Measurements from ENCODE around the gene PLXNB2. TPM values are rescaled to one million over a fixed set of nuclear protein-coding genes. Genes with fewer than 3 reads are reported as not detected.
A peak's percentile ranks its signal among the peaks of the same experiment; 100 is the strongest.

Gene PLXNB2
- total RNA-seq, 4 donors from 2014 or later = 105 to 199 (median 155) TPM

DNA sequence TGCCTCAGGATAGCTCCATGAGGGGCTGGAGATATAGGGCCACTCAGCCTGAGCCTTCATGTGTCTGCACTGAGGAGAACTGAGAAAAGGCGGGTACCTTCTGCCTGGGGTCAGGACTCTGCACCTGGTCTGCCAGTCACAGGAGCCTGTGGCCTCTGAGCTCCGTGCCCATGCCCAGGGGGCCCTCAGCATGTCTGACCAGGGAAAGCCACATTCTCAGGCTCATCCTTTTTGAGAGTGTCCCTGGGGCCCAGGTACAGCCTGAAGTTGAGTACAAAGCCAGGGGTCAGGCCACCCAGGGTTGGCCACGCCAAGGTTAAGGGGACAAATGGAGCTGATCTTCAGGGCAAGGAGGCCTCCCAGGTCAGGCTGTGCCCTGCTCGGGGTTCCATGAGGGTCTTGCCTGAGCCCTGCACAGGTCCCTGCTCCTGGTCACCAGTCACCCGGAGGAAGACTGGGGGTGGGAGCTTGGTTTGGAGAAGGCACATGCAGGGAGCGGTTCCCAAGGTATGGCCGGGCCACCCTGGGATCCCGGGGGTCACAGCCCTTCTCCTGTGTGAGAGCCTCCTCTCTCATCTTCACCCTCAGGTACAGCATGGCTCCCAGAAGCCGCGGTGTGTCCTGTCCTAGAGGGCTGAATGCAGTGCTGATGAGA lies 13.4 kb upstream of the PLXNB2 start:
- no peak overlapping the region for H3K4me3 ChIP-seq (ENCODE audit: low read depth, poor library complexity, severe bottlenecking)
- intact Hi-C loops (cut with DNase I; ENCODE audit: low total_unique reads) = loop anchor here (10.0 kb wide), 1 partner anchor 46 kb away; the partner anchor contains the start of gene MAPK11
- WGBS, 2 donors = 81% methylated on average over 10 of the region's 10 CpGs
- no peak for DNase-seq (ENCODE audit: low spot score in 2 of 2)
- no peak for TF ChIP-seq POLR2A (IDR thresholded peaks at IDR 0.05)
- TF ChIP-seq, protein P1, sequence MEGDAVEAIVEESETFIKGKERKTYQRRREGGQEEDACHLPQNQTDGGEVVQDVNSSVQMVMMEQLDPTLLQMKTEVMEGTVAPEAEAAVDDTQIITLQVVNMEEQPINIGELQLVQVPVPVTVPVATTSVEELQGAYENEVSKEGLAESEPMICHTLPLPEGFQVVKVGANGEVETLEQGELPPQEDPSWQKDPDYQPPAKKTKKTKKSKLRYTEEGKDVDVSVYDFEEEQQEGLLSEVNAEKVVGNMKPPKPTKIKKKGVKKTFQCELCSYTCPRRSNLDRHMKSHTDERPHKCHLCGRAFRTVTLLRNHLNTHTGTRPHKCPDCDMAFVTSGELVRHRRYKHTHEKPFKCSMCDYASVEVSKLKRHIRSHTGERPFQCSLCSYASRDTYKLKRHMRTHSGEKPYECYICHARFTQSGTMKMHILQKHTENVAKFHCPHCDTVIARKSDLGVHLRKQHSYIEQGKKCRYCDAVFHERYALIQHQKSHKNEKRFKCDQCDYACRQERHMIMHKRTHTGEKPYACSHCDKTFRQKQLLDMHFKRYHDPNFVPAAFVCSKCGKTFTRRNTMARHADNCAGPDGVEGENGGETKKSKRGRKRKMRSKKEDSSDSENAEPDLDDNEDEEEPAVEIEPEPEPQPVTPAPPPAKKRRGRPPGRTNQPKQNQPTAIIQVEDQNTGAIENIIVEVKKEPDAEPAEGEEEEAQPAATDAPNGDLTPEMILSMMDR (IDR thresholded peaks at IDR 0.05) = no peak

DNA sequence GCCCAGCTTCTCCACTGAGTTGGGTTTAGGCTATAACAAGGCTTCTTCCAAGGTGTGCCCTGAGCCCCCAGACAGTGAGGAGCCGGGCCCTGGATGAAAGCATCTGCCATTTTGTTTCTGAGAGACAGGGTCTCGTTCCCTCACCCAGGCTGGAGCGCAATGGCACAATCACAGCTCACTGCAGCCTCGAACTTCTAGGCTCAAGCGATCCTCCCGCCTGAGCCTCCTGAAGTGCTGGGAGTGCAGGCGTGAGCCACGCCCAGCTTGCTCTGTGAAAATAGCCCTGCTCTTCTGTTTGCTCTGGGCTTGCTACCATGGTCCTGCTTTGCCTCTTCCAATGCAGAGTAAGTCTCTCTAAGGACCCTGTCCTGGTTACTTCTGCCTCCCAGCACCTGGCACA lies 12.7 kb upstream of the PLXNB2 start:
- no peak for DNase-seq (ENCODE audit: low spot score in 2 of 2)
- 90 to 94% methylated on average over 7 of the region's 8 CpGs for WGBS, 2 donors
- intact Hi-C loops (cut with DNase I; ENCODE audit: low total_unique reads) = loop anchor here (10.0 kb wide), 1 partner anchor 45 kb away; the partner anchor contains the start of gene MAPK11
- no peak overlapping the region for H3K4me3 ChIP-seq (ENCODE audit: low read depth, poor library complexity, severe bottlenecking)
- no peak for TF ChIP-seq POLR2A (IDR thresholded peaks at IDR 0.05)
- TF ChIP-seq, protein P1 (IDR thresholded peaks at IDR 0.05) = no peak

DNA sequence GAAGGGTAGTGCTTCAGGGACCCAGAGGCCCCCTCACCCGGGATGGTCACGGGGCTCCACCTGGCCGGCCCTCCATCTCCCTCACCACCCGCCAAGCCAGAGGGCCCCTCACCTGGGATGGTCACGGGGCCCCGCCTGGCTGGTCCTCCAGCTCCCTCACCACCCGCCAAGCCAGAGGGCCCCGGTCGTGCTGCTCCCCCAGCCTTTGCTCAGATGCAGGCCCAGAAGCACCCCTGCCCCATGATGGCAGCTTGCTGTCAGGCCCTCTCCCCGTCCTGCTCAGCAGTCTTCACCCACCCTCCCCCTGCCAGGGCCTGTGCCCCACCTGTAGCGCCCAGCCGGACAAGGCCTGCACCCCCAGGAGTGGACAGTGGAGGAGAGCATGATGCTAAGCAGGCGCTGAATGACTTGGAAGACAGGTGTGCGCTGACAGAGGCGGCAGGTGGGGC lies 12.1 kb upstream of the PLXNB2 start:
- no peak overlapping the region for H3K4me3 ChIP-seq (ENCODE audit: low read depth, poor library complexity, severe bottlenecking)
- TF ChIP-seq, protein P1 (IDR thresholded peaks at IDR 0.05) = no peak
- TF ChIP-seq POLR2A (IDR thresholded peaks at IDR 0.05) = no peak
- intact Hi-C loops (cut with DNase I; ENCODE audit: low total_unique reads) = no loop called here
- WGBS, 2 donors = 90 to 95% methylated on average over 15 of the region's 15 CpGs
- no peak for DNase-seq (ENCODE audit: low spot score in 2 of 2)

DNA sequence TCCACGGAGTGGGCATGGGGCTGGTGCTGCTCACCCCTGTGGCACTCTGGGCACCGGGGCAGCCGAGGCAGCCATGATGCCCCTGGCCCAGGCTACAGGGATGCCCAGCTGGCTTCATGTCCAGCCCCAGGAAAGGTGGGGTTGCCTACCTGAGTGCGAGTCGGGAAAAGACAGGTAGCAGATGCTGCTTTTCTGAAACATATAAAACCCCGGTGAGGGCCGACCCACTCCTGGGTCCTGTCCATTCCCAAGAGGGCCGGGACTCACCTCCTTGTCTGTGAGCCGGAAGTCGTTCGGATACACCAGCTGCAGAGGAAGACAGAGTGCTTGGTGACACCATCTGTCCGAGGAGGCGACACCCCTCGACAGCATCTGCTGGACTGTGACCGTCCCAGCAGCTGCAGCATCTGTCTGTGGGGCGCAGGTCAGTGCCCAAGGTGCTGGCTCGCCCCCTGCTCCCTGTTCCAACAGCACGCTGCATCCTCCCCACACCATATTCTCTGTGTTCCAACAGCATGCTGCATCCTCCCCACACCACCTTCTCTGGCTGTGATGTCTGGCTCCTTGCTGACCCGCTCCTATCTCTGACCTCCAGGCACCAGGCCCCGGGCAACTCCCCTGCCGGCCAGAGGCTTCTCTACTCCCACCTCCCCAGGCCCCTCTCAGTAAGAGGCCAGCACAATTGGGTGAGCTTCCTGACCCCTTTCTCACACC lies 11.4 kb upstream of the PLXNB2 start:
- intact Hi-C loops (cut with DNase I; ENCODE audit: low total_unique reads) = no loop called here
- 85 to 87% methylated on average over 20 to 21 of the region's 21 CpGs for WGBS, 2 donors
- TF ChIP-seq, protein P1 (IDR thresholded peaks at IDR 0.05) = no peak
- TF ChIP-seq POLR2A (IDR thresholded peaks at IDR 0.05) = no peak
- peak in 1 of 2 donors; percentile 86 for DNase-seq (ENCODE audit: low spot score in 2 of 2)
- H3K4me3 ChIP-seq (ENCODE audit: low read depth, poor library complexity, severe bottlenecking) = no peak overlapping the region

DNA sequence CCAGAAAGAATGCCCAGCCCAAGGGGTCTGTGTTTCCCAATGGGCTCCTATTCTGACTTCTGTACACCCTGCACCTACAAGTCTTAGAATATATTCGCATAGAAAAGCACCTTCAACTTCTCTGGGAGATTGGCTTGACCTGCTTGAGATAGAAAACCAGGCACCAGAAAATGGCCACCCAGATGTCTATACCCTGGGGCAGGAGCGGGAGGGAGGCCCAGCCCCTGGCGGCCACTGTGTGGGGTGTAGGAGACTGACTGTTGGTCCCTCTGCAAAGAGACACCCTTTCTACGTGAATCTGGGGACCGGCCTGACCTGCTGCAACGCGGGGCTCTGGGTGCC lies 10.9 kb upstream of the PLXNB2 start:
- TF ChIP-seq POLR2A (IDR thresholded peaks at IDR 0.05) = no peak
- TF ChIP-seq, protein P1 (IDR thresholded peaks at IDR 0.05) = no peak
- intact Hi-C loops (cut with DNase I; ENCODE audit: low total_unique reads) = no loop called here
- WGBS, 2 donors = 77 to 84% methylated on average over 7 of the region's 7 CpGs
- no peak overlapping the region for H3K4me3 ChIP-seq (ENCODE audit: low read depth, poor library complexity, severe bottlenecking)
- DNase-seq (ENCODE audit: low spot score in 2 of 2) = no peak

All from lower leg skin (tissue), 4 donors.